GM18517 (cell line): Measurements from ENCODE around the gene ANKS6.

Experiments used
- ATAC-seq: cut with Tn5 transposase; IDR thresholded peaks from one replicate; pipeline ENCODE4 v1.9.1; 2021; ENCODE audit warnings: mild to moderate bottlenecking, moderate library complexity; ENCODE audit not compliant: unreplicated experiment

The ANKS6 gene

GRCh38 chr9:98793031-98793430, 3.3 kb downstream of the ANKS6 start:
- no peak for ATAC-seq

- ATAC-seq = no peak
Observed at GRCh38 chr9:98791608-98792490, 4.5 kb downstream of the ANKS6 start.

- peak; percentile 55 for ATAC-seq
Observed at GRCh38 chr9:98790842-98791607, 5.3 kb downstream of the ANKS6 start.

GRCh38 chr9:98790134-98790841, 6.1 kb downstream of the ANKS6 start:
- ATAC-seq = no peak

GRCh38 chr9:98789483-98790133, 6.7 kb downstream of the ANKS6 start:
- ATAC-seq = no peak

- ATAC-seq = no peak
Observed at GRCh38 chr9:98787766-98788335, 8.5 kb downstream of the ANKS6 start.

- ATAC-seq = no peak
Observed at GRCh38 chr9:98786750-98787510, 9.4 kb downstream of the ANKS6 start.

- no peak for ATAC-seq
Observed at GRCh38 chr9:98784831-98785806, 11.2 kb downstream of the ANKS6 start.

- ATAC-seq = no peak
Observed at GRCh38 chr9:98783518-98784226, 12.7 kb downstream of the ANKS6 start.

GRCh38 chr9:98781588-98782383, 14.6 kb downstream of the ANKS6 start:
- no peak for ATAC-seq

- no peak for ATAC-seq
Observed at GRCh38 chr9:98780059-98780749, 16.2 kb downstream of the ANKS6 start.

GRCh38 chr9:98778711-98779530, 17.4 kb downstream of the ANKS6 start:
- no peak for ATAC-seq

GRCh38 chr9:98778251-98778650, 18.1 kb downstream of the ANKS6 start:
- ATAC-seq = no peak

- ATAC-seq = no peak
Observed at GRCh38 chr9:98777618-98778017, 18.7 kb downstream of the ANKS6 start.

- no peak for ATAC-seq
Observed at GRCh38 chr9:98775831-98776441, 20.4 kb downstream of the ANKS6 start.
